GM21619 (cell line): ENCODE data around the gene XRCC4.

ENCODE experiments used
- ATAC-seq: cut with Tn5 transposase; IDR thresholded peaks from one replicate; pipeline ENCODE4 v1.9.1; 2021; ENCODE audit not compliant: unreplicated experiment

The XRCC4 gene

DNA sequence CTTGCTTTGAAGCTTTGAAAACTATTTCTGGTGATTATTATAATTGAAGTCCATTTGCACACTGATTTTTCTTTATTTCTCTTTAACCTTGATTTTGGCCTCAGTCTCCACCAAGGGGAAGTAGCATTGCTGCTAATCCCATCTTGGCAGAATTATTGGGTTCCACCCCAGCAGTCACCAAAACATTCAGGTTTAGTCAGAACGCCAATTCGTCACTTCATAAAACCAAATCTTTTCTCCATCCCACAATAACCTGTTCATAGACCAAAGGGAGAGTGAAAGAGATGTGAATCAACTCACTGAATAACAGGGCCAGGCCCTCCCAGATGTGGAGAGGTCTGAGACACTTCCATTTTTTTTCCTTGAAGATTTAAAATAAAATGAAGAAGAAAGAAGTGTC is 299.1 kb downstream of the XRCC4 start:
- no peak for ATAC-seq

DNA sequence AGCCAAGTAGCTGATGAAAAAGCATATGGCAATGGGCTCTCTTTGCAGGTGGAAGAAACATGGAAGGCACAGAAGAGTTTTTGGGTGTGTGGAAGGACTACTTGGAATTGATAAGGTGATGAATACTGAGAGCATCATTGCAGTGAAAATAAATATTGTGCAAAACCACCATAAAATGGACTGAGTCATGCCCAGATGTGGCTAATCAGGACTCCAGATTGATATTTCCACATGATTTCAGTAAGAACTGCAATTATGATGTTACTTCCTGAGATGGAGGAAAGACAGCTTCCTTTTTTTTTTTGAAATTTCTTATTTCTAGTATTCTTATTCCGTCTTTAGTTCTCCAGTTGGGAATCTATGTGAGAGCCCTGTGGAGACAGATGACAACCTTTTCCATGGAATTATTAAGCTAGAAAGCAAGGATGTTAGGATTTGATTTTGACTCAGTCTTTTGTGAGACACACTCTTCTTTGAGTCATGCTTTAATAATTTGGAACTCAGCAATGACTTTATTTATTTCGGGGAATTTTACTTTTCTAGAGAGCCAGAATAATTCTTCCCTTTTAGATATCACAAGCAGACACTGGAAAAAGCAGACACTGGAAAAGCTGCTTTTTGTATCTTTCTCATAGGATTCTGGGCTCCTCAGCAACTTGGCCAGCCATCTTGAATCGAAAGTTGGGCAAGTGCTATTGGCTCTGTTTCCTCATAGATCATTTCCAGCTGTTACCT is 300.0 kb downstream of the XRCC4 start:
- no peak for ATAC-seq

DNA sequence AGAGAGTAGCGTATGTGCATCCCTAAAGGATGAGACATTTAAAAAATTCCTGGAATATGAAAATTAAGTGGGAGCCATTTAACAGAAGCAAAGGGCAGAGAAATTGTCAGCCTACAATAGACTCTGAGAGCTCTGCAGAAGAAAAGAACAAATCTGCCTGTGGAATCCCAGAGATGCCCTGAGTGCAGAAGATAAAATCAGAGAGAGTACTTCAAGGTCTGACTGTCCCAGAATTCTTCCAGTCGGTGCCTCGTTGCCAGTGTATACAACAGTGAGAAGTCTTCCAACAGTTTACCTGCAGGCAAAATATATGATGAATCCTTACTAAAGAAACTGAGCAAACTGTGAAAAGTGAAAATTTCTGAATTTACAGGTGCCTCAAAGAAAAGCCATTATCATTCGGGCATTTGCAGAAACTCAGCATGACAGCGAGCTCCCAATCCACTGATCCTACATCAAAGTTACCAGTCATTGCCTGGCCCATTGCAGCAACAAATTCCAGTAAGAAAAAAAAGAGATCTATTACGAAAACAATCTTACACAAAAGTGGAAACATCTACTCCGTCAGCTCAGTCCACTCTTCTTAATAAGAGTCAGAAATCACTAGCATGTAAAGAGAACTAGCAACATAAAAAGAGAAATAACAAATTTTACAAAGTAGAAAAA is 301.4 kb downstream of the XRCC4 start:
- ATAC-seq, result no peak

DNA sequence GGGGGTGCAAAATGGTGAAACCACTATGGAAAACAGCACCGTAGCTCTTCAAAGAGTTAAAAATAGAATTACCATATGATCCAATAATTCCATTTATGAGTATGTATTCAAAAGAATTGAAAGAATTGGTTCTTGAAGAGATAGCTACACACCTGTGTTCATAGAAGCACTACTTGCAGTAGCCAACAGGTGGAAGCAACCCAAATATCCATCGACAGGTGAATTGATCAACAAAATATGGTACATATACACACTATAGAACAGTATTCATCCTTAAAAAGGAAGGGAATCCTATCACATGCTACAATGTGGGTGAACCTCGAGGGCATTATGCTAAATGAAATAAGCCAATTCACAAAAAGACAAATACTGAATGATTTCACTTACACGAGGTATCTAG is 308.5 kb downstream of the XRCC4 start:
- no peak for ATAC-seq

DNA sequence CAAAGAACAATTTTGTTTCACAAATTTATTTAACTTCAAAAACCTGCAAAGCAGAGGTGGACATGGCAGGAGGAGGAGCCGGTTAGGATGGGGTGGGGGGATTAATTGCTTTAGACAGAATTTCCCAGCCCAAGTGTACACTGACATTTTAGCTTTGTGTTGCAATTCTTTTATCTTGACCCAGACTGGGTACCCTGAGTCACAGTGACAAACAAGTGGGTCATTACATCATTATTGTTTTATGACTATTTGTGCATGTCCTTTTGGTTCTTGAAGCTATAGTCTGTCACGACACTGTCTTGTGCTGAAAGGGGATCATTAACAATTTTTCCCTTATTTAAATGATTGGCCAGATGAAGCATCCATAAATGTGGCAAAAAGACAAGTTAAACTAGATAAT is 309.7 kb downstream of the XRCC4 start:
- ATAC-seq, result no peak

DNA sequence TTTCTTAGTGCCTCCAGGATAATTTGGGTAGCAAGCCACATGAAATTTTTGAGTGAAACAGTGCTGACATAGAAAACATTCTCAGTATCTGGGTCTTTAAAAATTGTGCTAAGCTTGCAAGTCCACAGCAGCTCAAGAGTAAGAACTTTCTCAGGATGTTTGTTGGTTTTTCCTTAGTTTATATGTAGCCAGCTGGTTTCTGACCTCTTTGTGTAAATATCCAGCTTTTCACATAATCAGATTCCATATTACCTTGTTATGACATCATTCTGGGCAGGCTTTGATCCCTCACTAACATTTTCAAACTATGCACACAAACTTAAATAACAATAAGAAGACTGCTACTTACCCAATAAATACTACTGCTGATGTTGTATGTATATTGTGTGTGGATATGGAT is 311.3 kb downstream of the XRCC4 start:
- ATAC-seq, result no peak

DNA sequence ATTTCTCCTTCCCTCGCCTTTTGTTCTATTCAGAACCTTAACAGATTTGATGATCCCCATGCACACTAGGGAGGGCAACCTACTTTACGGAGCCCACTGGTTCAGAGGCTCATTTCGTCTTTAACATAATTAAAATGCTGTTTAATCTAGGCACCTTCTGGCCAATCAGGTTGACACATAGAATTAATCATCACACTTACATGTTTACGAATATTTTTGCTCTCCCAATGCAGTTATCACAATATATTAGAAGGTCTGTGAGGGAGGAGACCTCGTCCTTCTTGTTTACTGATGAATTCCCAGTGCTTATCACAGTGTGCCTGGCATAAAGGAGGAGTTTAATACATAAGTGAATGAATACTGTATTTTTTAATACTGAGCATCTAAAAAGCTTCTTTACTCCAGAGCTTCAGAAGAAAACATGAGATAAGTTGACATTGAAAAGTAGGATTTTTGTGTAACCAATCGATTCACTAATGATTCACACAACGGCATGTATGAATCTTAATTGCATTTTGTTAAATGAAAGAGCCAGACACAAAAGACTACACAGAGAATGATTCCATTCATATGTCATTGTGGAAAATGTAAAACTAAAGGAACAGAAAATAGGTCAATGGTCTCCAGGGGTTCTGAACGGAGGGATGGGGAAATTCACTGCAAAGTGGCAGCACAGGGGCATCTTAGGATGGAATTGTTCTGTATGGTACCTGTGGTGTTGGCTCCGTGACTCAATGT is 315.6 kb downstream of the XRCC4 start:
- no peak for ATAC-seq

DNA sequence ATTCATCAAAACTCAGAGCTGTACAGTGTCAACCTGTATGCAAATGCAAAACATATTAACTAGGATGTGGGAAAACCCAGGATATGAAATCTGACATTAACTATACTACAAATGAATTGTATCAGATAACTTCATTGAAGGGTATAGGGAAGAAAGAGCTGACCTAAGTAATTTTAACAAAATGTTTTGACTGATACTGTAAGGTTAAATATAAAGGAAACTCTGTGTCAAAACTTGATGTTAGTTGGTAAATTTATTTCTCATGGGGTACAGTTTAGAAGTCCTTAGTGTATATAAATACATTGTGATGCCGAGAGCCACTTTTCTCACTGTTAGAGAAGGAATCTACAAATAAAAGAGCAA is 316.1 kb downstream of the XRCC4 start:
- ATAC-seq, result no peak

DNA sequence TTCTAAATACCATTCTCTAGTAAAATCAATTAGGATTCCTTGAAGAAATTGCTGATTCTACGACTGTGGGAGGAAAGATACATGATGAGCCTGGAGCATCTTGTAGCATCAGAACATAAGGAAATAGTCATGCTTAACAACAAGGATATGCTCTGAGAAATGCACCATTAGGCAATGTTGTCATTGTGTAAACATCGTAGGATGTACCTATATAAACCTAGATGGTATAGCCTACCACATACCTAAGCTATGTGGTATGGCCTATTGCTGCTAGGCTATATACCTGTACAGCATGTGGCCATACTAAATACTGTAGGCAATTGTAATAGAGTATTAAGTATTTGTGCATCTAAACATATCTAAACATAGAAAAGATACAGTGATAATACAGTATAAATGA is 316.8 kb downstream of the XRCC4 start:
- no peak for ATAC-seq

DNA sequence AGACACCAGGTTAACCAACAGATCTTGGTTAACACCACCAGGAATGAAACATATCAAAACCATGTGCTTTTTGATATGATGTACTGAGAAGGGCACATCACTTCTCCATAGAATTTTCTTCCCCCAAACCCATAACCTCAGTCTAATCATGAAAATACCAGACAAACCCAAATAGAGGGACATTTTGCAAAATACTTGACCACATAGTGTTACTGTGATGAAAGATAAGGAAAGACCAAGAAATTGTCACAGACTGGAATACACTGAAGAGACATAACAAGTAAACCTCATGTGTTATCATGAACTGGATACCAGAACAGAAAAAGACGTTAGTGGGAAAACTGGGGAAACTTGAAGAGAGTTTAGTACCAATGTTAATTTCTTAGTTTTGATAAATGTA is 319.3 kb downstream of the XRCC4 start:
- no peak for ATAC-seq

DNA sequence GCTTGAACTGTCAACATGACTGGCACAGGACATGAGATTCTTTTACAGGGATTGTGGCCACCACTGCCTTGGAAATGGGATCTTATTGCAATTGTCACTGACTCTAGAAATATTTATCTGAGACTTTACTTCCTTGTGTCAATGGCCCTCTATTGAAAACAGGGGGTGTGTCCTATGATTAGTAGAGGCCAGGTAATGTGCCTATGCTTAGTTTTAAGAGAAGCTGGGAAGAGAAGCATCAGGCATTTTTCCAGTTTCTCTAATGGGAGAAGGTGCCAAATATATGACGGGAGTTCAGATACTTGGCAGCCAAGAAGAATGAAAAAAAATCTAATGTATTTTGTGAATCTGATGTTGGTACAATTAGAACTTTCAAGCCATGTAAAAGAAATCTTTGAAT is 320.3 kb downstream of the XRCC4 start:
- ATAC-seq, result no peak

DNA sequence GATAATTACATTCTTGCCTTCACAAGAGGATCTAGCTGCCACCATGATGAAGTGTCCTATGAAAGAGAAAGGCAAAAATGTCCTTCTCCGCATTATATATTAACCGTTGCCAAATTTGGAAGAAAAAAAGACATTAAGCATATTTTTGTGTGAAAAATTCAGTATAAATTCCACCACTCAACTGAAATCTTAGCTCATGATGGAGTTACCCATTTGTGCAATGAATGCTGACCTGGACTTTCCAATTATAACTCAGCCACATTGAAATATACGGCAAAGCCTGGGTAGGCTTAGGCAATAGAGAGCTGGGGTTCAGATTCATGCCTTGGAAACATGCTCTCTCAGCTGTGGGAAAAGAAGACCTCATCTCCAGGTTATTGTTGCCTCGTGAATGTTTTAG is 322.9 kb downstream of the XRCC4 start:
- ATAC-seq, result no peak

DNA sequence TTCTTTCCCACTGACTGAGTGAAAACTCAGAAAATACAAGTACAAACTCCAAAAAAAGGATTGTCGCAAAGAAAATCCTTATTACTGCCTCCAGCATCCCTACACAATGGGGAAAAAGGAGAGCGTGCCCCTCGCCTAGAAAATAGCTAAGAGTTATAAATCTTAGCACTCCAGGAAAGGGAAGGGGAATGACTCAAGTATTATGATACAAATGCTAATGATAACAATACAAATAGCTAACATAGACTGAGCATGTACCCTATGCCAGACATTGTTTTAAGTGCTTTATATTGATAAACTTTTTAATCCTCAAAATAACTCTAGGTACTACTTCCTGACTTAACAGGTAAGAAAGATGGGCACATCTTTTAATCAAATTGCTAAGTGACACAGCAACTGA is 323.4 kb downstream of the XRCC4 start:
- no peak for ATAC-seq

DNA sequence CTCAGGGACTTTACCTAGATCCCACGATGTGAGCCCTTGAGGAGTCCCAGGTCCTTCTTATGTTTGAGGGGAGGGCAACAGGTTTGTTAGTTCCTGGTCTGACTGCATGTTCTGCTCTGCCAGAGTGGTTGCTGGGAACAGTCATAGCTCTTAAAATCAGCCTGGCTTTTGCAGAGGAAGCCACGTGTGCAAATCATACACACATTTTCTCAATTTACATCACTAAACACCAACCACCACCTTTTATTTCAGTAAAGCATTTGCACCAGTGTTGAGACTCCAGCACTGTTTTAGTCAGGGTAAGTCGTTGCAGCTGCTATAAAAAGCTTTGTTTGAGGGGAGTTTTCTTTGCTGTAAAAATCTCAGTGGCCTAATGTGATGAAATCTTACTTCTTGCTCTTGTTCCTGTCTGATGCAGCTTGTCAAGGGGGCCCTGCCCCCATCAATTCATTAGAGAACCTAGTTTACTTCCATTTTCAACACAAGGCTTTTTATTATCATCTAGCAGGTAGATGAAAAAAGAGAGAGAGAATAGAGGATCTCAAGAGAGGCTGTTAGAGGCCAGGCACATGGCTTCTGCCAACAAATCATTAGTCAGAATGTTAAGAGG is 323.9 kb downstream of the XRCC4 start:
- peak; percentile 72 for ATAC-seq

DNA sequence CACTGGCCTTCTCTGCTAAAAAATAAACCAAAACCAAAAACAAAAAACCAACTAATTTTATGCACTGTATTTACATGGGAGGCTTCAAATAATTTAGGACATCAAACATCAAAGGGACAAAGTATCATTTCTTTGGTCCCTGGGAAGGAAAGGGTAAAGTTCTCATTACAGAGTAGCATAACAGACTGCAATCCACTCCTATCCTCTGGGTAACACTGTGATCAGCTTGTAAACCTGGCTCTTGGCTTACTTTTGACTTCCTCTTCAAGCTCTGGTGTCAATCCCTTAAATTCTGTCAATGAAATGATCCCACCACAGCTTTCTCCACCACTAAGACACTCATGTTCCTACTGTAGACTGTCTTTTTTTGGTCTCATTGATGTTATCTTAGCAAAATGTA is 324.4 kb downstream of the XRCC4 start:
- no peak for ATAC-seq
